ENCODE measurements around the gene RETN. TPM values are rescaled to one million over a fixed set of nuclear protein-coding genes. Genes with fewer than 3 reads are reported as not detected.

Gene RETN
- polyA plus RNA-seq, 3 donors = 42.1 to 119 (median 60.0) TPM

DNA sequence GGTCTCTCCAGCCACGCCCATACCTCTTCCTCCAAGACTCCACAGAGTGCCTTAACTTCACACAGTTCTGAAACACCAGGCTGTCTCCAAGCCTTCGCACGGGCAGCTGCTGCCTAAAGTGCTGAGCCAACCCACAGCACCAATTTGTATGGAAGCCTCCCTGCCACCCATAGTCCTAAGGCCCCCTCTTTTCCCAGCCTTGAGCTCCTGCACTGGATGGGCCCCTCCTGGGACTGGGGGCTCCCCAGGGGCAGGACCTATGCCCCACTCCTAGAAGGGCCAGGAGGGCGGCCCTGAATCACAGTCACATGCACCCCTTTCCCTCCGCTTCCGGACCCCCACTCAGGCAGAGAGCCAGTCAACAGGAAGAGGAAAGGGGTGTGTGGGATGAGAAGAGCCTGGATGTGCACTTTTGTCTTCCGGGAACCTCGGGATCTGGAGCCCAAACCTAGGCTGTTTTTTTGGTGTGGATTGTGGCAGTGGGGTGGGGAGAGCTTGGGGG, 38.2 kb downstream of the RETN start:
- peak overlapping the region; percentile 76 for H3K9ac ChIP-seq (ENCODE audit: insufficient read depth, low read length, poor library complexity, severe bottlenecking)
- Mint-ChIP-seq H3K27me3 (ENCODE audit: low read depth in 3 of 3) (peaks cover 0 to 5% (median 4%) of the 10 kb centered on the region in 3 donors), H3K36me3 (peaks cover 0 to 3% of the 10 kb centered on the region in 2 donors), H3K4me1 (peaks cover 75% of the 10 kb centered on the region), H3K9me3 (no peaks in the 10 kb centered on the region), H3K4me3 (peak overlapping the region in 1 of 2 donors; percentile 85), H3K27ac (peak overlapping the region; percentile 98 to 100 (median 99))
- TF ChIP-seq, protein P1, sequence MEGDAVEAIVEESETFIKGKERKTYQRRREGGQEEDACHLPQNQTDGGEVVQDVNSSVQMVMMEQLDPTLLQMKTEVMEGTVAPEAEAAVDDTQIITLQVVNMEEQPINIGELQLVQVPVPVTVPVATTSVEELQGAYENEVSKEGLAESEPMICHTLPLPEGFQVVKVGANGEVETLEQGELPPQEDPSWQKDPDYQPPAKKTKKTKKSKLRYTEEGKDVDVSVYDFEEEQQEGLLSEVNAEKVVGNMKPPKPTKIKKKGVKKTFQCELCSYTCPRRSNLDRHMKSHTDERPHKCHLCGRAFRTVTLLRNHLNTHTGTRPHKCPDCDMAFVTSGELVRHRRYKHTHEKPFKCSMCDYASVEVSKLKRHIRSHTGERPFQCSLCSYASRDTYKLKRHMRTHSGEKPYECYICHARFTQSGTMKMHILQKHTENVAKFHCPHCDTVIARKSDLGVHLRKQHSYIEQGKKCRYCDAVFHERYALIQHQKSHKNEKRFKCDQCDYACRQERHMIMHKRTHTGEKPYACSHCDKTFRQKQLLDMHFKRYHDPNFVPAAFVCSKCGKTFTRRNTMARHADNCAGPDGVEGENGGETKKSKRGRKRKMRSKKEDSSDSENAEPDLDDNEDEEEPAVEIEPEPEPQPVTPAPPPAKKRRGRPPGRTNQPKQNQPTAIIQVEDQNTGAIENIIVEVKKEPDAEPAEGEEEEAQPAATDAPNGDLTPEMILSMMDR (IDR thresholded peaks at IDR 0.05) = no peak
- peaks cover 80 to 84% of the 10 kb centered on the region in 2 donors for H3K4me1 ChIP-seq (ENCODE audit: control insufficient read depth in 1 of 2, insufficient read depth in 2 of 2, low read length in 2 of 2)
- no peaks in the 10 kb centered on the region for H3K9me3 ChIP-seq (replicated peaks in 1 of 2; ENCODE audit: control insufficient read depth in 1 of 2, insufficient read depth in 1 of 2, low read length in 2 of 2)
- no peaks in the 10 kb centered on the region for H3K27me3 ChIP-seq (ENCODE audit: control insufficient read depth in 2 of 2, insufficient read depth in 2 of 2, low read length in 2 of 2)
- peak overlapping the region; percentile 73 for H2AFZ ChIP-seq (ENCODE audit: insufficient read depth, low read depth, low read length, poor library complexity, severe bottlenecking)
- DNase-seq = peak in 2 of 3 donors; percentile 29 to 65
- no peaks in the 10 kb centered on the region for H3K79me2 ChIP-seq (ENCODE audit: insufficient read depth, low read length)
- H3K27ac ChIP-seq (ENCODE audit: low read depth in 1 of 2, low read length in 2 of 2) = peak overlapping the region; percentile 92 to 98
- WGBS (ENCODE audit: insufficient coverage) = 9% methylated on average over 5 of the region's 8 CpGs
- no peaks in the 10 kb centered on the region for H3K36me3 ChIP-seq (replicated peaks in 1 of 2; ENCODE audit: control insufficient read depth in 1 of 2, insufficient read depth in 2 of 2, low read length in 2 of 2)
- H3K4me2 ChIP-seq (replicated peaks; ENCODE audit: extremely low read depth, low read length, poor library complexity, severe bottlenecking) = peak overlapping the region; percentile 75
- H3K4me3 ChIP-seq (replicated peaks in 1 of 3; ENCODE audit: low read depth in 2 of 3, low read length in 3 of 3) = peak overlapping the region in 1 of 3 experiments; percentile 67
- no peaks in the 10 kb centered on the region for H4K20me1 ChIP-seq (ENCODE audit: insufficient read depth, low read length)
- intact Hi-C loops (cut with micrococcal nuclease) = loop anchor here in 1 of 2 donors (2.0 kb wide), 1 partner anchor 52 kb away; no protein-coding TSS in a partner anchor

DNA sequence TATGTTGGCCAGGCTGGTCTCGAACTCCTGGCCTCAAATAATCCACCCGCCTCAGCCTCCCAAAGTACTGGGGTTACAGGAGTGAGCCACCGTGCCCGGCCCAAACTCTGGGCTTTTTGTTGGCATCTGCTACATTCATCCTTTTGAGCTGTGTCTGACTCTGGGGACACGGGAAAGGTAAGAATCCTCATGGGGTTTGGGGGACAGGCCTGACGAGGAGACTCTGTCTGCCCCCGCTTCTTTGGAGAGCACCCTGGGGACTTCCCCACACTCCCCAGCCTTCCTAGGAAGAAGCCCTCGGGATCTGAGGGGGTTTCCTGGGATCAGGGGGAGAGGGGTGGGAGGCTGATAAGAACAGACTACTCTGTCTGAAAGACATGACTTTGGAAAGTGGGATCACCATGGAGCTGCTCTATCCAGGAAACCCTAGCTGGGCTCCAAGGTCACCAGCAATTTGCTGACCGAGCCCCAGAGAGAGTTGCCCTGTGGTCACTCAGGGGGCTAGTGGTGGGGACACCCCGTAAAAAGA, 41.1 kb downstream of the RETN start:
- no peaks in the 10 kb centered on the region for H3K27me3 ChIP-seq (ENCODE audit: control insufficient read depth in 2 of 2, insufficient read depth in 2 of 2, low read length in 2 of 2)
- H3K4me1 ChIP-seq (ENCODE audit: control insufficient read depth in 1 of 2, insufficient read depth in 2 of 2, low read length in 2 of 2) = peaks cover 76% of the 10 kb centered on the region in 2 donors
- peaks cover 0 to 2% (median 0%) of the 10 kb centered on the region in 7 donors for H3K9me3 Mint-ChIP-seq
- no peaks in the 10 kb centered on the region for H3K9me3 ChIP-seq (replicated peaks in 1 of 2; ENCODE audit: control insufficient read depth in 1 of 2, insufficient read depth in 1 of 2, low read length in 2 of 2)
- intact Hi-C loops (cut with micrococcal nuclease) = no loop called here
- TF ChIP-seq, protein P1 (IDR thresholded peaks at IDR 0.05) = no peak
- no peak overlapping the region for H3K9ac ChIP-seq (ENCODE audit: insufficient read depth, low read length, poor library complexity, severe bottlenecking)
- H3K4me3 ChIP-seq (replicated peaks in 1 of 3; ENCODE audit: low read depth in 2 of 3, low read length in 3 of 3) = no peak overlapping the region
- no peak overlapping the region for H3K4me3 Mint-ChIP-seq
- no peak overlapping the region for H3K4me2 ChIP-seq (replicated peaks; ENCODE audit: extremely low read depth, low read length, poor library complexity, severe bottlenecking)
- peaks cover 0 to 4% (median 4%) of the 10 kb centered on the region in 3 donors for H3K27me3 Mint-ChIP-seq (ENCODE audit: low read depth in 3 of 3)
- no peaks in the 10 kb centered on the region for H4K20me1 ChIP-seq (ENCODE audit: insufficient read depth, low read length)
- H3K4me1 Mint-ChIP-seq = peaks cover 64% of the 10 kb centered on the region
- peak overlapping the region; percentile 16 to 54 for H3K27ac ChIP-seq (ENCODE audit: low read depth in 1 of 2, low read length in 2 of 2)
- peak overlapping the region in 5 of 7 donors; percentile 3 to 82 (median 77) for H3K27ac Mint-ChIP-seq
- no peaks in the 10 kb centered on the region for H3K36me3 ChIP-seq (replicated peaks in 1 of 2; ENCODE audit: control insufficient read depth in 1 of 2, insufficient read depth in 2 of 2, low read length in 2 of 2)
- peaks cover 0 to 3% of the 10 kb centered on the region in 2 donors for H3K36me3 Mint-ChIP-seq
- no peaks in the 10 kb centered on the region for H3K79me2 ChIP-seq (ENCODE audit: insufficient read depth, low read length)
- no peak for DNase-seq
- peak overlapping the region; percentile 46 for H2AFZ ChIP-seq (ENCODE audit: insufficient read depth, low read depth, low read length, poor library complexity, severe bottlenecking)
- 100% methylated on average over 2 of the region's 10 CpGs for WGBS (ENCODE audit: insufficient coverage)
